Adrenal gland (tissue), 12 donors: ENCODE results near the gene ROBO2. TPM values are rescaled to one million over a fixed set of nuclear protein-coding genes. Genes with fewer than 3 reads are reported as not detected.

ENCODE experiments used
- DNase-seq, 7 donors: peaks; one replicate each; pipeline ENCODE4 v3.0.0-alpha.2; 2019 to 2020
- H3K27ac ChIP-seq, 5 donors: fragments of 200-600 bp; sonication (generic) in 4 of 5; 1 replicate in 3 of 5; 2 replicates in 2 of 5; pipeline versions ENCODE4 v1.5.1 to v1.8.0; 2016 to 2020; ENCODE audit warnings: mild to moderate bottlenecking in 1 of 5
- H3K27me3 ChIP-seq: fragments of 200-600 bp; 2 replicates; pipeline ENCODE4 v1.8.0; 2021
- H3K36me3 ChIP-seq, 2 donors: fragments of 200-600 bp; replicated peaks in 1 of 2; 1 replicate in 1 of 2; 2 replicates in 1 of 2; pipeline versions ENCODE4 v1.5.1 to v1.8.0; 2018 to 2022
- H3K4me1 ChIP-seq, 2 donors: fragments of 200-600 bp; replicated peaks in 1 of 2; 1 replicate in 1 of 2; 2 replicates in 1 of 2; pipeline versions ENCODE4 v1.5.1 to v1.8.0; 2018 to 2021
- H3K4me3 ChIP-seq, 4 donors: fragments of 200-600 bp; sonication (generic) in 3 of 4; one replicate each; pipeline ENCODE4 v1.5.1; 2016 to 2018
- H3K9me3 ChIP-seq, 3 donors: fragments of 200-600 bp; sonication (generic) in 1 of 3; replicated peaks in 1 of 3; 1 replicate in 2 of 3; 2 replicates in 1 of 3; pipeline versions ENCODE4 v1.5.1 to v1.8.0; 2016 to 2021
- CTCF ChIP-seq, 6 experiments: fragments of 450-650 bp in 4 of 6; fragments of 200-600 bp in 2 of 6; sonication (generic) in 1 of 6; IDR thresholded peaks; 1 replicate in 5 of 6; 2 replicates in 1 of 6; pipeline versions ENCODE4 v1.5.1 to v1.8.0; 2016 to 2021; ENCODE audit warnings: antibody characterized with exemption in 6 of 6, mild to moderate bottlenecking in 2 of 6, moderate library complexity in 1 of 6
- POLR2A ChIP-seq, 2 donors: fragments of 450-650 bp; IDR thresholded peaks; one replicate each; pipeline ENCODE4 v1.6.1; 2017; ENCODE audit warnings: antibody characterized with exemption in 2 of 2, mild to moderate bottlenecking in 2 of 2, moderate library complexity in 1 of 2
- WGBS, 4 donors: extraction: QIAGEN DNeasy Blood & Tissue Kit in 2 of 4; methylation state at CpG; one replicate each; pipeline versions ENCODE4 v1.1.5 to v1.1.7; 2013 to 2017; 5-methylcytosine and 5-hydroxymethylcytosine counted together
- intact Hi-C, 2 donors: fragments of 100-400 bp; cut with DNase I; formaldehyde crosslinking; loops; one replicate each; pipeline versions ENCODE4 v1.14.1 to v1.15.0; 2022 to 2023
- polyA plus RNA-seq, 3 donors: library from polyadenylated mRNA; stranded (reverse); fragments of 200-250 nt in 2 of 3; fragments of 350-450 nt in 1 of 3; fragmentation: Illumina TruSeq in 1 of 3; extraction: RNeasy Lipid Tissue Mini Kit (QIAGEN cat#74804) in 1 of 3; gene quantifications; one replicate each; pipeline ENCODE4 v1.2.3, GENCODE V29; 2013 to 2014
- small RNA-seq, 2 donors: library from RNA; depleted of rRNA; stranded (forward); fragments of <200 nt; gene quantifications; one replicate each; pipeline ENCODE3, GENCODE V24; 2016
- total RNA-seq, 9 donors: library from RNA; depleted of rRNA in 4 of 9; stranded (reverse); fragments of >200 nt in 4 of 9; fragments of 120-200 nt in 1 of 9; fragmentation: NEBNext Ultra II Directional in 1 of 9; extraction: Animal tissue kit (Norgen Biotek cat#: 25700) in 1 of 9; gene quantifications; one replicate each; pipeline versions ENCODE4 v1.1.0 to v1.2.4, GENCODE V29; 2013 to 2023
- donor health status: healthy with polysubstance abuse.
- donor health status: Bipolar disorder and iron deficiency.
- donor health status: DM: yes; HTN: yes; CAD: no.
- donor health status: DM: no; HTN: no; CAD: no.
- donor health status: DM: no; HTN: no; CAD: no.
- donor health status: DM: yes; HTN: yes; CAD: no.

Gene ROBO2
- total and polyA plus RNA-seq, 12 donors: 0.30 to 9.9 (median 2.5) TPM; not detected in 1

- Histone ChIP-seq H3K27ac (no peak overlapping the region), H3K4me3 (no peak overlapping the region), H3K9me3 (no peaks in the 10 kb centered on the region), H3K27me3 (no peaks in the 10 kb centered on the region), H3K36me3 (no peaks in the 10 kb centered on the region), H3K4me1 (no peaks in the 10 kb centered on the region)
- intact Hi-C loops: no loop called here
- WGBS, 4 donors: 63 to 80% (median 71%) methylated on average over 7 of the region's 7 CpGs
- no peak for DNase-seq
- TF ChIP-seq POLR2A (IDR thresholded peaks at IDR 0.05) (no peak), CTCF (IDR thresholded peaks at IDR 0.05) (no peak)
Observed at GRCh38 chr3:77690284-77690845, 650.5 kb downstream of the ROBO2 start.

GRCh38 chr3:77693147-77693546 lies 653.2 kb downstream of the ROBO2 start:
- no peak for TF ChIP-seq CTCF (IDR thresholded peaks at IDR 0.05)
- TF ChIP-seq POLR2A (IDR thresholded peaks at IDR 0.05): no peak
- no peak overlapping the region for H3K27ac ChIP-seq
- WGBS, 4 donors: 64 to 82% (median 73%) methylated on average over 2 of the region's 2 CpGs
- H3K36me3 ChIP-seq: no peaks in the 10 kb centered on the region
- H3K4me1 ChIP-seq: no peaks in the 10 kb centered on the region
- no peak overlapping the region for H3K4me3 ChIP-seq
- no peaks in the 10 kb centered on the region for H3K27me3 ChIP-seq
- intact Hi-C loops: no loop called here
- H3K9me3 ChIP-seq: no peaks in the 10 kb centered on the region
- DNase-seq: no peak

- no peak overlapping the region for H3K4me3 ChIP-seq
- intact Hi-C loops: no loop called here
- no peaks in the 10 kb centered on the region for H3K36me3 ChIP-seq
- no peak for TF ChIP-seq CTCF (IDR thresholded peaks at IDR 0.05)
- TF ChIP-seq POLR2A (IDR thresholded peaks at IDR 0.05): no peak
- no peaks in the 10 kb centered on the region for H3K9me3 ChIP-seq
- H3K27me3 ChIP-seq: no peaks in the 10 kb centered on the region
- no peak overlapping the region for H3K27ac ChIP-seq
- DNase-seq: no peak
- no peaks in the 10 kb centered on the region for H3K4me1 ChIP-seq
- WGBS, 4 donors: 63 to 71% (median 66%) methylated on average over 3 of the region's 3 CpGs
Observed at GRCh38 chr3:77699125-77699691, 659.3 kb downstream of the ROBO2 start.

Small RNAs within 50 kb of the gene (small RNA-seq; reads per million reads assigned to genes)
- 0 to 0.08 reads per million in 2 donors for gene RNU6-386P
